Natural killer cell (primary cell): ENCODE results near the gene LMOD2. TPM values are rescaled to one million over a fixed set of nuclear protein-coding genes. Genes with fewer than 3 reads are reported as not detected.

ENCODE experiments used
- ATAC-seq, 3 donors: fragments of 150-1000 bp in 2 of 3; fragments of 200-7000 bp in 1 of 3; cut with Tn5 transposase; 1 replicate in 1 of 3; 2 replicates in 2 of 3; pipeline ENCODE4 v1.10.0; 2021; ENCODE audit warnings: mild to moderate bottlenecking in 2 of 3, moderate library complexity in 2 of 3
- DNase-seq, 2 donors: peaks; one replicate each; pipeline versions ENCODE4 v3.0.0 to v3.0.0-alpha.2; 2013 to 2021; ENCODE audit warnings: mixed read lengths in 1 of 2
- H3K27ac ChIP-seq: one replicate; pipeline ENCODE4 v1.5.1; 2013; ENCODE audit warnings: mild to moderate bottlenecking, low read length
- H3K27me3 ChIP-seq: one replicate; pipeline ENCODE4 v1.6.1; 2013; ENCODE audit warnings: low read length; ENCODE audit not compliant: control insufficient read depth, insufficient read depth
- H3K36me3 ChIP-seq: one replicate; pipeline ENCODE4 v1.6.1; 2013; ENCODE audit warnings: low read length; ENCODE audit not compliant: control insufficient read depth, insufficient read depth
- H3K4me1 ChIP-seq: one replicate; pipeline ENCODE4 v1.6.1; 2013; ENCODE audit warnings: low read length; ENCODE audit not compliant: control insufficient read depth, insufficient read depth
- H3K4me3 ChIP-seq: one replicate; pipeline ENCODE4 v1.5.1; 2013; ENCODE audit warnings: low read length
- H3K9me3 ChIP-seq: one replicate; pipeline ENCODE4 v1.6.1; 2013; ENCODE audit warnings: low read length; ENCODE audit not compliant: control insufficient read depth, insufficient read depth
- H3K27ac Mint-ChIP-seq, 2 donors: one replicate each; pipeline ENCODE4 v1.8.0; 2022; ENCODE audit warnings: mild to moderate bottlenecking in 2 of 2, mixed read lengths in 2 of 2, moderate library complexity in 1 of 2
- H3K27me3 Mint-ChIP-seq, 2 donors: one replicate each; pipeline ENCODE4 v1.8.0; 2022; ENCODE audit warnings: low read depth in 2 of 2, mixed read lengths in 2 of 2
- H3K36me3 Mint-ChIP-seq: one replicate; pipeline ENCODE4 v1.8.0; 2022; ENCODE audit warnings: mixed read lengths
- H3K4me1 Mint-ChIP-seq, 2 donors: one replicate each; pipeline ENCODE4 v1.8.0; 2022; ENCODE audit warnings: mixed read lengths in 2 of 2
- H3K4me3 Mint-ChIP-seq: one replicate; pipeline ENCODE4 v1.8.0; 2022; ENCODE audit warnings: mild to moderate bottlenecking, moderate library complexity, mixed read lengths
- H3K9me3 Mint-ChIP-seq, 2 donors: one replicate each; pipeline ENCODE4 v1.8.0; 2022; ENCODE audit warnings: mixed read lengths in 2 of 2
- CTCF ChIP-seq: fragments of 200-600 bp; IDR thresholded peaks from one replicate; pipeline ENCODE4 v1.8.0; 2022; ENCODE audit warnings: antibody characterized with exemption
- WGBS: methylation state at CpG from one replicate; pipeline ENCODE4 v1.1.7; 2013; ENCODE audit warnings: missing lambda C conversion rate; ENCODE audit not compliant: insufficient coverage; 5-methylcytosine and 5-hydroxymethylcytosine counted together
- intact Hi-C: fragments of 100-400 bp; cut with micrococcal nuclease; formaldehyde crosslinking; loops from one replicate; pipeline ENCODE4 v1.14.2; 2022
- total RNA-seq, 4 donors: library from RNA; stranded (reverse); fragments of 120-200 nt in 1 of 4; gene quantifications; one replicate each; pipeline versions ENCODE4 v1.2.3 to v1.2.4, GENCODE V29; 2013 to 2022

The LMOD2 gene
- total RNA-seq, 3 donors from 2014 or later (not counting 1 experiment from before 2014, with no cell fraction given): not detected

GRCh38 chr7:123680580-123680979 lies 24.9 kb downstream of the LMOD2 start:
- TF ChIP-seq CTCF: no peak
- Mint-ChIP-seq H3K4me3 (no peak overlapping the region), H3K27me3 (no peaks in the 10 kb centered on the region), H3K36me3 (no peaks in the 10 kb centered on the region), H3K27ac (no peak overlapping the region), H3K9me3 (no peaks in the 10 kb centered on the region), H3K4me1 (no peaks in the 10 kb centered on the region)
- ATAC-seq: no peak
- intact Hi-C loops: loop anchor here (5.0 kb wide), 1 partner anchor 1177 kb away; no protein-coding TSS in a partner anchor
- DNase-seq: no peak
- Histone ChIP-seq H3K9me3 (no peaks in the 10 kb centered on the region), H3K27me3 (no peaks in the 10 kb centered on the region), H3K4me3 (no peak overlapping the region), H3K4me1 (no peaks in the 10 kb centered on the region), H3K36me3 (peaks cover 14% of the 10 kb centered on the region), H3K27ac (no peak overlapping the region)
- WGBS: 98% methylated on average over 2 of the region's 3 CpGs

GRCh38 chr7:123681561-123681960 lies 25.9 kb downstream of the LMOD2 start:
- Mint-ChIP-seq H3K27ac (no peak overlapping the region), H3K4me1 (no peaks in the 10 kb centered on the region), H3K36me3 (no peaks in the 10 kb centered on the region), H3K4me3 (no peak overlapping the region), H3K27me3 (no peaks in the 10 kb centered on the region), H3K9me3 (no peaks in the 10 kb centered on the region)
- Histone ChIP-seq H3K9me3 (no peaks in the 10 kb centered on the region), H3K4me1 (no peaks in the 10 kb centered on the region), H3K36me3 (peaks cover 14% of the 10 kb centered on the region), H3K27ac (no peak overlapping the region), H3K4me3 (no peak overlapping the region), H3K27me3 (no peaks in the 10 kb centered on the region)
- DNase-seq (no peak), ATAC-seq (no peak)
- intact Hi-C loops: loop anchor here (5.0 kb wide), 1 partner anchor 1176 kb away; no protein-coding TSS in a partner anchor
- WGBS: 85% methylated on average over 2 of the region's 2 CpGs
- TF ChIP-seq CTCF: no peak

GRCh38 chr7:123682690-123683089 lies 27.0 kb downstream of the LMOD2 start:
- Histone ChIP-seq H3K9me3 (no peaks in the 10 kb centered on the region), H3K27me3 (no peaks in the 10 kb centered on the region), H3K27ac (no peak overlapping the region), H3K4me3 (no peak overlapping the region), H3K4me1 (no peaks in the 10 kb centered on the region), H3K36me3 (peaks cover 19% of the 10 kb centered on the region)
- intact Hi-C loops: loop anchor here (1.0 to 5.0 kb wide), 2 partner anchors 183 to 1175 kb away; no protein-coding TSS in a partner anchor
- Mint-ChIP-seq H3K36me3 (no peaks in the 10 kb centered on the region), H3K27me3 (no peaks in the 10 kb centered on the region), H3K9me3 (no peaks in the 10 kb centered on the region), H3K4me3 (no peak overlapping the region), H3K27ac (no peak overlapping the region), H3K4me1 (no peaks in the 10 kb centered on the region)
- peak in 1 of 2 donors; percentile 65 for DNase-seq
- TF ChIP-seq CTCF: peak; percentile 55
- peak in 1 of 3 donors; percentile 45 for ATAC-seq
- 90% methylated on average over 1 of the region's 1 CpG for whole genome bisulfite sequencing

- 98% methylated on average over 2 of the region's 2 CpGs for WGBS
- Histone ChIP-seq H3K9me3 (no peaks in the 10 kb centered on the region), H3K4me3 (no peak overlapping the region), H3K27me3 (no peaks in the 10 kb centered on the region), H3K27ac (no peak overlapping the region), H3K36me3 (peaks cover 30% of the 10 kb centered on the region), H3K4me1 (no peaks in the 10 kb centered on the region)
- Mint-ChIP-seq H3K4me3 (no peak overlapping the region), H3K4me1 (no peaks in the 10 kb centered on the region), H3K9me3 (no peaks in the 10 kb centered on the region), H3K27ac (peak overlapping the region in 1 of 2 donors; percentile 9), H3K27me3 (no peaks in the 10 kb centered on the region), H3K36me3 (no peaks in the 10 kb centered on the region)
- intact Hi-C loops: no loop called here
- ATAC-seq: no peak
- TF ChIP-seq CTCF: no peak
- DNase-seq: no peak
These were observed 31.5 kb downstream of the LMOD2 start for GRCh38 chr7:123687161-123687560.
